IMR-90 (cell line): ENCODE data around the gene SPHK2. TPM values are rescaled to one million over a fixed set of nuclear protein-coding genes. Genes with fewer than 3 reads are reported as not detected.
"Not testable (repeated sequence)": the region's sequence is repeated elsewhere in the genome, so short reads cannot be mapped to it uniquely, and the experiment has no call there.

Experiments used
- ATAC-seq: fragments of 200-7000 bp; cut with Tn5 transposase; 2 replicates; pipeline ENCODE4 v1.9.1; 2020; ENCODE audit warnings: low read depth, mild to moderate bottlenecking, moderate library complexity
- BruUV-seq: library from RNA; stranded (reverse); fragments of 400-500 nt; replicated peaks from 2 replicates; lab custom pipeline; 2021; lab: Mats Ljungman, UMichigan
- CTCF ChIA-PET: fragments of 300-600 bp; formaldehyde crosslinking; extraction: SDS; loops from one replicate; lab custom pipeline; 2021; ENCODE audit warnings: antibody characterized with exemption; lab: Yijun Ruan, JAX
- POLR2A ChIA-PET: fragments of 300-600 bp; sonication (Branson Sonifier 250); formaldehyde crosslinking; loops from one replicate; lab custom pipeline; 2022; ENCODE audit warnings: antibody characterized with exemption; ENCODE audit not compliant: unreplicated experiment; lab: Charles Lee
- DNase-seq: peaks from one replicate; pipeline ENCODE4 v3.0.0; 2013
- H2AFZ ChIP-seq: replicated peaks from 2 replicates; pipeline ENCODE3; 2013; ENCODE audit warnings: low read length, mild to moderate bottlenecking; ENCODE audit not compliant: poor library complexity
- H2AK5ac ChIP-seq: 2 replicates; pipeline ENCODE4 v1.6.1; 2013; ENCODE audit warnings: low read depth, low read length, inconsistent platforms
- H2AK9ac ChIP-seq: replicated peaks from 2 replicates; pipeline ENCODE3; 2013; ENCODE audit warnings: mild to moderate bottlenecking, low read depth, low read length, moderate library complexity; ENCODE audit not compliant: poor library complexity
- H2BK120ac ChIP-seq: 2 replicates; pipeline ENCODE4 v1.6.1; 2013; ENCODE audit warnings: low read depth, low read length, inconsistent platforms
- H2BK15ac ChIP-seq: 3 replicates; pipeline ENCODE4 v1.6.1; 2013; ENCODE audit warnings: low read depth, low read length, inconsistent platforms
- H2BK20ac ChIP-seq: 2 replicates; pipeline ENCODE4 v1.6.1; 2013; ENCODE audit warnings: low read depth, mild to moderate bottlenecking, inconsistent platforms, low read length, moderate library complexity
- H2BK5ac ChIP-seq: 2 replicates; pipeline ENCODE4 v1.6.1; 2013; ENCODE audit warnings: mild to moderate bottlenecking, low read depth, low read length, inconsistent platforms; ENCODE audit not compliant: poor library complexity, severe bottlenecking
- H3K14ac ChIP-seq: replicated peaks from 2 replicates; pipeline ENCODE4 v1.6.1; 2013; ENCODE audit warnings: low read depth, low read length, inconsistent platforms
- H3K18ac ChIP-seq: 2 replicates; pipeline ENCODE4 v1.6.1; 2013; ENCODE audit warnings: low read depth, low read length, control low read depth
- H3K23ac ChIP-seq: 2 replicates; pipeline ENCODE4 v1.6.1; 2013; ENCODE audit warnings: low read depth, low read length, inconsistent platforms
- H3K27ac ChIP-seq: 2 replicates; pipeline ENCODE4 v1.5.1; 2013; ENCODE audit warnings: mild to moderate bottlenecking, control low read depth, low read length; ENCODE audit not compliant: insufficient read depth
- H3K27me3 ChIP-seq: 2 replicates; pipeline ENCODE4 v1.6.1; 2013; ENCODE audit warnings: low read length; ENCODE audit not compliant: control insufficient read depth, insufficient read depth
- H3K36me3 ChIP-seq: 2 replicates; pipeline ENCODE4 v1.6.1; 2013; ENCODE audit warnings: low read length, mixed read lengths; ENCODE audit not compliant: control insufficient read depth, insufficient read depth
- H3K4ac ChIP-seq: 2 replicates; pipeline ENCODE4 v1.6.1; 2013; ENCODE audit warnings: low read depth, low read length, inconsistent platforms
- H3K4me1 ChIP-seq: 2 replicates; pipeline ENCODE4 v1.6.1; 2013; ENCODE audit warnings: low read length, mixed read lengths; ENCODE audit not compliant: control insufficient read depth, insufficient read depth
- H3K4me2 ChIP-seq: 2 replicates; pipeline ENCODE4 v1.6.1; 2013; ENCODE audit warnings: low read depth, mild to moderate bottlenecking, control low read depth, low read length, moderate library complexity
- H3K4me3 ChIP-seq: 2 replicates; pipeline ENCODE4 v1.5.1; 2013; ENCODE audit warnings: low read depth, mild to moderate bottlenecking, control low read depth, low read length, moderate library complexity; ENCODE audit not compliant: insufficient read depth
- H3K56ac ChIP-seq: 2 replicates; pipeline ENCODE4 v1.6.1; 2013; ENCODE audit warnings: low read length, inconsistent platforms; ENCODE audit not compliant: insufficient read depth; ENCODE audit errors: extremely low read depth
- H3K79me1 ChIP-seq, 2 experiments: 2 replicates each; pipeline ENCODE4 v1.6.1; 2013; ENCODE audit warnings: low read length in 2 of 2, inconsistent platforms in 1 of 2, low read depth in 1 of 2
- H3K9ac ChIP-seq: 2 replicates; pipeline ENCODE4 v1.6.1; 2013; ENCODE audit warnings: low read depth, low read length, control low read depth
- H3K9me1 ChIP-seq: 2 replicates; pipeline ENCODE4 v1.6.1; 2013; ENCODE audit warnings: low read length, inconsistent platforms; ENCODE audit not compliant: insufficient read depth
- H3K9me3 ChIP-seq: 2 replicates; pipeline ENCODE4 v1.6.1; 2013; ENCODE audit warnings: low read length; ENCODE audit not compliant: control insufficient read depth, insufficient read depth
- H4K20me1 ChIP-seq: 2 replicates; pipeline ENCODE4 v1.6.1; 2013; ENCODE audit warnings: low read length, inconsistent platforms; ENCODE audit not compliant: insufficient read depth
- H4K5ac ChIP-seq: 2 replicates; pipeline ENCODE4 v1.6.1; 2013; ENCODE audit warnings: mild to moderate bottlenecking, low read depth, low read length, control low read depth
- H4K8ac ChIP-seq, 2 experiments: 2 replicates each; pipeline ENCODE4 v1.6.1; 2013; ENCODE audit warnings: low read depth in 2 of 2, low read length in 2 of 2, control low read depth in 1 of 2, inconsistent platforms in 1 of 2
- H4K91ac ChIP-seq: 2 replicates; pipeline ENCODE4 v1.6.1; 2013; ENCODE audit warnings: low read depth, low read length, inconsistent platforms; ENCODE audit not compliant: insufficient read depth
- WGBS, 2 experiments: methylation state at CpG; one replicate each; pipeline versions ENCODE4 v1.1.5 to v1.1.7; 2013; ENCODE audit warnings: missing lambda C conversion rate in 2 of 2; ENCODE audit not compliant: insufficient read length in 1 of 2; ENCODE audit errors: extremely low coverage in 2 of 2; 5-methylcytosine and 5-hydroxymethylcytosine counted together
- dilution Hi-C: fragments of 300-500 bp; cut with HindIII; formaldehyde crosslinking; loops from one replicate; pipeline ENCODE4 v1.14.3; 2018; ENCODE audit warnings: low sequenced_read_pairs; ENCODE audit not compliant: unreplicated experiment
- in situ Hi-C: fragments of 300-500 bp; cut with MboI; formaldehyde crosslinking; loops from 3 replicates; pipeline ENCODE4 v1.14.3; 2019; ENCODE audit warnings: low sequenced_read_pairs, inconsistent platforms, mixed read lengths
- intact Hi-C: fragments of 100-400 bp; cut with micrococcal nuclease; formaldehyde crosslinking; loops from 2 replicates; pipeline ENCODE4 v1.10.0; 2022
- polyA plus RNA-seq, 3 experiments: library from polyadenylated mRNA; depleted of rRNA; stranded (reverse); fragments of >200 nt; gene quantifications; 2 replicates each; pipeline ENCODE4 v1.2.3, GENCODE V29; 2012; ENCODE audit warnings: low replicate concordance in 1 of 3
- total RNA-seq: library from RNA; depleted of rRNA; stranded (reverse); fragments of >200 nt; gene quantifications from 2 replicates; pipeline ENCODE4 v1.2.3, GENCODE V29; 2012

Gene SPHK2
- total and polyA plus RNA-seq, 2 of the 4 experiments (the other 2 are of a cell fraction): 1.6 to 9.9 TPM

GRCh38 chr19:48577908-48578307 lies 41.4 kb upstream of the SPHK2 start:
- H4K20me1 ChIP-seq, H2AFZ ChIP-seq, DNase-seq, POLR2A ChIA-PET, dilution Hi-C loops, H4K5ac ChIP-seq, ATAC-seq, H3K27me3 ChIP-seq, H3K79me1 ChIP-seq, intact Hi-C loops, H3K4me2 ChIP-seq, BruUV-seq, in situ Hi-C loops, H2BK20ac ChIP-seq, H3K9me1 ChIP-seq, H3K4me3 ChIP-seq, H3K56ac ChIP-seq, H3K27ac ChIP-seq, H3K14ac ChIP-seq, H2BK5ac ChIP-seq, H3K4me1 ChIP-seq, H4K91ac ChIP-seq, H4K8ac ChIP-seq, H3K23ac ChIP-seq, H2BK15ac ChIP-seq, H3K4ac ChIP-seq, H3K36me3 ChIP-seq, H2AK9ac ChIP-seq, H3K18ac ChIP-seq, H2BK120ac ChIP-seq, H2AK5ac ChIP-seq, H3K9ac ChIP-seq, H3K9me3 ChIP-seq: not testable (repeated sequence)
- CTCF ChIA-PET: interaction anchor here (0.6 kb wide), 1 partner anchor 170 kb away, joined by 3 read pairs; no protein-coding TSS in a partner anchor
- 83% methylated on average over 4 of the region's 7 CpGs; no CpG with 5 or more reads in 1 of the 2 experiments for WGBS, 2 experiments
